Memory B cell (primary cell): ENCODE results near the gene MISP3.

Source experiments
- ATAC-seq: fragments of 150-1000 bp; cut with Tn5 transposase; 2 replicates; pipeline ENCODE4 v1.10.0; 2021; ENCODE audit warnings: low read depth, mild to moderate bottlenecking, moderate library complexity
- DNase-seq, 2 donors: peaks; one replicate each; pipeline ENCODE4 v3.0.0; 2022; ENCODE audit warnings: low spot score in 2 of 2
- H3K27ac Mint-ChIP-seq: one replicate; pipeline ENCODE4 v1.8.0; 2022; ENCODE audit warnings: mild to moderate bottlenecking, moderate library complexity, mixed read lengths
- H3K27me3 Mint-ChIP-seq: one replicate; pipeline ENCODE4 v1.8.0; 2022; ENCODE audit warnings: mixed read lengths
- H3K36me3 Mint-ChIP-seq: one replicate; pipeline ENCODE4 v1.8.0; 2022; ENCODE audit warnings: mild to moderate bottlenecking, mixed read lengths
- H3K4me1 Mint-ChIP-seq: one replicate; pipeline ENCODE4 v1.8.0; 2022; ENCODE audit warnings: mixed read lengths
- H3K4me3 Mint-ChIP-seq: one replicate; pipeline ENCODE4 v1.8.0; 2022; ENCODE audit warnings: mild to moderate bottlenecking, moderate library complexity, mixed read lengths
- H3K9me3 Mint-ChIP-seq: one replicate; pipeline ENCODE4 v1.8.0; 2022; ENCODE audit warnings: mixed read lengths

The MISP3 gene

DNA sequence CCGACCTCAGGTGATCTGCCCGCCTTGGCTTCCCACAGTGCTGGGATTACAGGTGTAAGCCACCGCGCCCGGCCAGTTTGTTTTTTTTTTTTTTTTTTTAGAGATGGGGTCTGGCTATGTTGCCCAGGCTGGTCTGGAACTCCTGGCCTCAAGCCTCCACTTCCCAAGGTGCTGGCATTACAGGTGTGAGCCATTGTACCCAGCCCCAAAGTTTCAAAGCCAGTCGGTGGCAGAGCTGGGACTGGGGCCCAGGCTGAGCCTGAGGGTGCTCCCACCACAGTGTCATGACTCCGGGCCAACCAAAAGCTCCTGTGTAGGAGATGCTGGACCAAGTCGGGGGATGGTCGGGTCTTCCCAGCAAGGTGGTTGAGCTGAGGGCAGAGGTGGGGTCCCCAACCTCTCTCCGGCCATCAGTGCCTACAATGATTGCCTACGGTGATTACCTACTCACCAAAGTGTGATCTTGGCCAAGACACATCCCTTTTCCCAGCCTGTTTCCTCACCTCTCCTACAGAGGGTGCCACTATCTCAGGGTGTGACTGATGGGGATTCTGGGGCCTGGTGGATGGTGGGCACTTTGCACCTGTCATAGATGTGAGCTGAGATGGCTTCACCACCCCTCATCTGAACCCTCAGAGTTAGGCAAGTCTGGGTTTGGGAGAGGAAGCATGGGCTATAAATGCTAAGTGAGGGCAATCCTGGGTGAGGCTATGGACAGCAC lies 23.8 kb downstream of the MISP3 start:
- DNase-seq (no peak), ATAC-seq (no peak)
- Mint-ChIP-seq H3K4me3 (no peak overlapping the region), H3K36me3 (peaks cover 7% of the 10 kb centered on the region), H3K9me3 (no peaks in the 10 kb centered on the region), H3K27me3 (no peaks in the 10 kb centered on the region), H3K27ac (no peak overlapping the region), H3K4me1 (peaks cover 8% of the 10 kb centered on the region)

DNA sequence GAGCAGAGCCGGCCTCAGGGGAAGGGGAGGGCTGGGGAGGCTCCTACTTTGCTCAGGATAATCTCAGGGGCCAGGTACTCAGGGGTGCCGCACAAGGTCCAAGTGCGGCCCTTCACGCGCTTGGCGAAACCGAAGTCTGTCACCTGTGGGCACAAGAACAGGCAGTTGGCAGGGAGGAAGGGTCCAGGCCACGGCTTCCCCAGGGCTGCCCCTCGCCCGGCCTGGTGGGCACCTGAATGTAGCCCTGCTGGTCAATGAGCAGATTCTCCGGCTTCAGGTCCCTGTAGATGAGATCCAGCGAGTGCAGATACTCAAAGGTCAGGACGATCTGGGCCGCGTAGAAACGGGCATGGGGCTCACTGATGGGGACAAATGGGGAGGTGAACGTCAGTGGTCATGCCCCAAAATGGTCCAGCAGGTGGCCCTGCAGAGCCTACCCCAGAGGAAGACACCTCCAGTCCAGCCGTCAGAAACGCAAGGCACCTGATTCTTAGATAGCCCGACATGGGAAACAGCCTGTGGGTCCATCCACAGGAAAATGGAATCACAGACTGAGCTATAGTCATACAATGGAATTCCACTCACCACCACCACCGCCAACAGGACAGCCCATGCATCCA lies 25.1 kb downstream of the MISP3 start:
- Mint-ChIP-seq H3K27ac (no peak overlapping the region), H3K9me3 (no peaks in the 10 kb centered on the region), H3K36me3 (peaks cover 7% of the 10 kb centered on the region), H3K4me1 (no peaks in the 10 kb centered on the region), H3K4me3 (no peak overlapping the region), H3K27me3 (no peaks in the 10 kb centered on the region)
- ATAC-seq (no peak), DNase-seq (no peak)

DNA sequence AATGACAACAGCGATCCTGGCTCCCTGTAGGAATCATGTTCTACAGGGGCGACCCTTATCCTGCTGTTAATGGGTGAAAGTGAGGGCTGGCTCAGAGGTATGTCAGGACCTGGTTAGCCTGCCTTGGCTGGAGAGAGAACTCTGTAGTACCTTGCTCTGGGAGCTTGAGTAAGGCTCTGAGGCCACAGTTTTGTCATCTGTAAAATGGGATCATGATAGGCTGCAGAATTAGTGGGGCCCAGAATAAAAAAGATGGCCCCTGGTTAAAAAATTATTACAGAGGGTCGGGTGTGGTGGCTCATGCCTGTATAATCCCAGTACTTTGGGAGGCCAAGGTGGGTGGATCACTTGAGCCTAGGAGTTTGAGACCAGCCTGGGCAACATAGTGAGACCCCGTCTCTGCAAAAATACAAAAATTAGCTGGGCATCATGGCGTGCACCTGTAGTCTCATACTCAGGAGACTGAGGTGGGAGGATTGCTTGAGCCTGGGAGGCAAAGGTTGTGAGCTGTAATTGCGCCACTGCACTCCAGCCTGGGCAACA lies 28.5 kb downstream of the MISP3 start:
- Mint-ChIP-seq H3K9me3 (no peaks in the 10 kb centered on the region), H3K36me3 (peaks cover 10% of the 10 kb centered on the region), H3K4me1 (no peaks in the 10 kb centered on the region), H3K4me3 (no peak overlapping the region), H3K27me3 (no peaks in the 10 kb centered on the region), H3K27ac (no peak overlapping the region)
- no peak for DNase-seq
- ATAC-seq, result no peak

DNA sequence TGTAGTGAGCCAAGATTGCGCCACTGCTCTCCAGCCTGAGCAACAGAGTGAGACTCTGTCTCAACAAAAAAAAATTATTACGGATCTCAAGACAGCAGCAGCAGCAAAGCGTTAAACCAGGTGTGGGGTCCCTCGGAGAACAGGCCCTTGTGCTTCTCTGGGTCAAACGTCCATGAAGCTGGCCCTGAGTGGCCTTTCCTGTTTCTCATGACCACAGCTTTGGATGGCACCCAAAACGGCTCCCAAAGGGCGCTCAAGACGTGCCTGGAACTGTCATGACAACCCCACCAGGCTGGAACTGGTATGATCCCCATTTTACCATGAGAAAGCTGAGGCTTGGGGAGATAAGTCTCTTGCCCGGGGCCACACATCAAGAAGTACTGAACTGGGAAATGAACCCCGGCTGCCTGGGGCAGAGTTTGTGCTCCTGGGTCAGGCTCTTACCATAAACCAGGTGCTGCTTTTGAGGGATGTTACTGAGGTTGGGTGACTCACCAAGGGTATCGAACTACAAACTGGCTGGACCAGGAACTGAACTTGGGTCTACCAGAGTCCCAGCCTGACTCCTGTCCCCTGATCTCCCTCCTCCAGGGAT lies 29.6 kb downstream of the MISP3 start:
- H3K36me3 Mint-ChIP-seq, result peaks cover 8% of the 10 kb centered on the region
- H3K27ac Mint-ChIP-seq, result no peak overlapping the region
- H3K9me3 Mint-ChIP-seq, result no peaks in the 10 kb centered on the region

DNA sequence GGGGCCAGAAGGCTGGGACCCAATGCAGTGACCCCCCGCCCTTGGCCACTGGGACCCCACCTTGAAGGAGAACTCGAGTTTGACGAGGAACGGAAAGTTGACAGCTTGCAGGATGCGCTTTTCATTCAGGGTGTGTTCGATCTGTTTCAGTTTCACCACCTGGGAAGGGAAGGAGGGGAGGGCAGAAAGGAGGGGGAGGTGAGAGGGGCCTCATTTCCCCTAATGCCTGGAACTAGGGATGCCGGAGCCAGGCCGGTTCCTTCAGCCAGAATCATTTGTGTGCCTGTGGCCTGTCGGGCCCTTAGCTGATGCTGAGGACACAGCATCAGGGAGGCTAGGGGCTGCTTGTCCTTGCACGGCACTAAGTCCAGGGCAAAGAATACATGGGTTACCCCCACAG lies 30.2 kb downstream of the MISP3 start:
- H3K4me1 Mint-ChIP-seq, result no peaks in the 10 kb centered on the region
- no peaks in the 10 kb centered on the region for H3K9me3 Mint-ChIP-seq
- DNase-seq (no peak), ATAC-seq (no peak)
- no peak overlapping the region for H3K4me3 Mint-ChIP-seq
- H3K36me3 Mint-ChIP-seq, result peaks cover 6% of the 10 kb centered on the region
- no peaks in the 10 kb centered on the region for H3K27me3 Mint-ChIP-seq
- H3K27ac Mint-ChIP-seq, result no peak overlapping the region

More for the DNA sequence above, 29.6 kb downstream of the MISP3 start:
- ATAC-seq, result no peak
- Mint-ChIP-seq H3K27me3 (no peaks in the 10 kb centered on the region), H3K4me1 (no peaks in the 10 kb centered on the region), H3K4me3 (no peak overlapping the region)
- DNase-seq, result no peak

GRCh38 chr19:14103310-14103709 lies 30.7 kb downstream of the MISP3 start:
- Mint-ChIP-seq H3K4me1 (no peaks in the 10 kb centered on the region), H3K27ac (no peak overlapping the region), H3K4me3 (no peak overlapping the region), H3K27me3 (no peaks in the 10 kb centered on the region), H3K9me3 (no peaks in the 10 kb centered on the region), H3K36me3 (peaks cover 6% of the 10 kb centered on the region)
- no peak for DNase-seq
- no peak for ATAC-seq

DNA sequence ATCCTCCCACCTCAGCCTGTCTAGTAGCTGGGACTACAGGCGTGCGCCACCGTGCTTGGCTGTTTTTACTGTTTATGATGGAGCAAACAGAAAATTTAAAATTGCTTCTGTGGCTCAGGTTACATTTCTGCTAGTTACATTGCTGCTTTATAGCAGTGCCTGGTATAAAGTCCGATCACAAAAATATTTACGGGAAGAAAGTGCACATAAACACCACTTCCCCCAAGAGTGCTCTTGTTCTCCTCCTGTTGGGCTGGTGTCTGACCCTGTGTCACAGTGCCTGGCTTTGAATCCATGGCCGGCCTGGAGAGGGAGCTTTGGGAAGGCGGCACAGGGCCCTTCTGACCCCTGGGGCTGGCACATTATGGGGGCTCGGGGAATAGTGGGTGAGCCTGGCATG lies 33.1 kb downstream of the MISP3 start:
- ATAC-seq (no peak), DNase-seq (no peak)
- H3K36me3 Mint-ChIP-seq, result peaks cover 6% of the 10 kb centered on the region
- H3K4me3 Mint-ChIP-seq, result no peak overlapping the region
- no peaks in the 10 kb centered on the region for H3K9me3 Mint-ChIP-seq
- peaks cover 2% of the 10 kb centered on the region for H3K4me1 Mint-ChIP-seq
- H3K27me3 Mint-ChIP-seq, result no peaks in the 10 kb centered on the region
- no peak overlapping the region for H3K27ac Mint-ChIP-seq

- H3K4me3 Mint-ChIP-seq, result no peak overlapping the region
- no peak for ATAC-seq
- peaks cover 2% of the 10 kb centered on the region for H3K4me1 Mint-ChIP-seq
- H3K27ac Mint-ChIP-seq, result no peak overlapping the region
- no peaks in the 10 kb centered on the region for H3K27me3 Mint-ChIP-seq
- no peak for DNase-seq
- H3K9me3 Mint-ChIP-seq, result no peaks in the 10 kb centered on the region
- peaks cover 6% of the 10 kb centered on the region for H3K36me3 Mint-ChIP-seq
Observed at GRCh38 chr19:14106840-14107239, 34.3 kb downstream of the MISP3 start.

- no peak overlapping the region for H3K27ac Mint-ChIP-seq
- H3K4me1 Mint-ChIP-seq, result peaks cover 2% of the 10 kb centered on the region
- H3K36me3 Mint-ChIP-seq, result peaks cover 6% of the 10 kb centered on the region
- no peak for DNase-seq
- H3K4me3 Mint-ChIP-seq, result no peak overlapping the region
- no peaks in the 10 kb centered on the region for H3K9me3 Mint-ChIP-seq
- ATAC-seq, result no peak
- H3K27me3 Mint-ChIP-seq, result no peaks in the 10 kb centered on the region
Observed at GRCh38 chr19:14107581-14108461, 35.2 kb downstream of the MISP3 start.

GRCh38 chr19:14110650-14111049 lies 38.1 kb downstream of the MISP3 start:
- Mint-ChIP-seq H3K27ac (no peak overlapping the region), H3K4me1 (peaks cover 12% of the 10 kb centered on the region), H3K27me3 (no peaks in the 10 kb centered on the region), H3K9me3 (no peaks in the 10 kb centered on the region), H3K36me3 (peaks cover 4% of the 10 kb centered on the region), H3K4me3 (no peak overlapping the region)
- ATAC-seq (no peak), DNase-seq (no peak)

DNA sequence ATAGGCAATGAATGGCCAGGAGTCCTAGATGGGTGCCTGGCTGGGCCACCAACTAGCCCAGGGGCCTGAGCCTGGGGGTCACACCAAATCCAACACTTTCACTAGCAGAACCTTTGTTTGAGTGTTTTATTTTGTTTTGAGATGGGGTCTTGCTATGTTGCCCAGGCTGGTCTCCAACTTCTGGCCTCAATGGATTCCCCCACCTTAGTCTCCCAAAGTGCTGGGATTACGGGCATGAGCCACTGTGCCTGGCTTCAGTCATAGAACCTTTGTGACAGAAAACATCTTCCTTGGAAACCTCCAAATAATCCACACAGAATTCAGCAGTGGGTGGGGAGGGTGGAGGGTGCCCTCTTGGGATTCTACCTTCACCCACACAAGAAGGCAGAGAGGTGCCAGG lies 38.9 kb downstream of the MISP3 start:
- Mint-ChIP-seq H3K4me3 (no peak overlapping the region), H3K27me3 (no peaks in the 10 kb centered on the region), H3K27ac (no peak overlapping the region), H3K9me3 (no peaks in the 10 kb centered on the region), H3K36me3 (peaks cover 2% of the 10 kb centered on the region), H3K4me1 (peaks cover 18% of the 10 kb centered on the region)
- ATAC-seq (no peak), DNase-seq (no peak)

DNA sequence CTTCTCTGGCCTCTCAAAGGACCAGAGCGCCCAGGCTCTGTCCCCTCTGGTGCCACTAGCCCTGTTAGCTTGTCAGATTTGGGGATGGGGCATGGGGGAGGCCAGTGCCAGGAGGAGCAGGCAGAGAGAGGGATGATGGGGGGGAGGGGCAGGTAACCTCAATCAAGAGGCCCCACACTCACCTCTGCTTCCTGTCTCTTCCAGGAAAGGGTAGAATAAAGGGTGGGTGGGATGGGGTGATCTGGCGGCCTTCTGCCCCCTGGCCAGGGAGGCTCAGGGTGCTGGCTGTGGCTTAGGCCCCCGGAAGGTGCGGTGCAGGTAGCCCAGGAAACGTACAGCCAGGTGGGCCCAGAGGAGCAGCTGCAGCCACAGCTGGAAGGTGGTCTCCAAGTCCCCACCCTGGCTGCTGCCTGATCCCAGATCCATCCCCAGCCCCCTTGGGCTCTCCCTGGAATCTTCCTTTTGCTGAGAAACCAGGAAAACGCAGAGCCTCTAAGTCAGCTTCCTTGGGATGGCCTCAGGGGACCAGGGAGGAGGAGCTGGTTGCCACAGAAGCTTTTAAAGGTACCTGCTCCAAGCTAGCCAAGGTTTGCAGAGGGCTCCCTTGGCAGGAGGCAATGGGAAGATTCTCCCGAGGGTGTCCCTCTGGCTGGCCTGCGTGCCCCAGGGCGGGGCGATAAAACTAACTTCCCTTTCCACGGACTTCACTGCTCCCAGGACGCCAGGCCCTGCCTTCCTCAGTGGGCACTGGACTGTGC lies 39.6 kb downstream of the MISP3 start:
- DNase-seq (no peak), ATAC-seq (no peak)
- Mint-ChIP-seq H3K9me3 (no peaks in the 10 kb centered on the region), H3K36me3 (no peaks in the 10 kb centered on the region), H3K27ac (no peak overlapping the region), H3K4me3 (no peak overlapping the region), H3K27me3 (no peaks in the 10 kb centered on the region), H3K4me1 (peaks cover 23% of the 10 kb centered on the region)

GRCh38 chr19:14112809-14113385 lies 40.3 kb downstream of the MISP3 start:
- H3K36me3 Mint-ChIP-seq, result no peaks in the 10 kb centered on the region
- no peaks in the 10 kb centered on the region for H3K9me3 Mint-ChIP-seq
- H3K27me3 Mint-ChIP-seq, result no peaks in the 10 kb centered on the region
- peaks cover 23% of the 10 kb centered on the region for H3K4me1 Mint-ChIP-seq
- no peak overlapping the region for H3K4me3 Mint-ChIP-seq
- no peak for ATAC-seq
- no peak overlapping the region for H3K27ac Mint-ChIP-seq
- no peak for DNase-seq
